ENCODE measurements around the gene SLC26A2. TPM values are rescaled to one million over a fixed set of nuclear protein-coding genes. Genes with fewer than 3 reads are reported as not detected.
A peak's percentile ranks its signal among the peaks of the same experiment; 100 is the strongest.
"Not testable (repeated sequence)": the region's sequence is repeated elsewhere in the genome, so short reads cannot be mapped to it uniquely, and the experiment has no call there.

The SLC26A2 gene
- total RNA-seq, 2 donors from 2014 or later = 6.9 to 8.9 TPM

- H3K36me3 Mint-ChIP-seq (ENCODE audit: low read depth) = no peaks in the 10 kb centered on the region
- H3K4me1 Mint-ChIP-seq = no peaks in the 10 kb centered on the region
- H3K4me3 Mint-ChIP-seq = no peak overlapping the region
- ATAC-seq (replicated peaks) = no peak
- no peaks in the 10 kb centered on the region for H3K9me3 Mint-ChIP-seq
- no peak overlapping the region for H3K27ac Mint-ChIP-seq
- peaks cover 8% of the 10 kb centered on the region for H3K27me3 Mint-ChIP-seq
These were observed 18.4 kb upstream of the SLC26A2 start for GRCh38 chr5:149942199-149942598.

- H3K4me1 Mint-ChIP-seq; H3K27me3 Mint-ChIP-seq; H3K27ac Mint-ChIP-seq; H3K9me3 Mint-ChIP-seq; H3K4me3 Mint-ChIP-seq; H3K36me3 Mint-ChIP-seq (ENCODE audit: low read depth); ATAC-seq (replicated peaks): not testable (repeated sequence)
These were observed 17.8 kb upstream of the SLC26A2 start for GRCh38 chr5:149942741-149943169.

GRCh38 chr5:149943177-149943949 lies 17.2 kb upstream of the SLC26A2 start:
- not testable (repeated sequence) for H3K9me3 Mint-ChIP-seq; H3K27me3 Mint-ChIP-seq; H3K36me3 Mint-ChIP-seq (ENCODE audit: low read depth); H3K4me1 Mint-ChIP-seq; H3K4me3 Mint-ChIP-seq; ATAC-seq (replicated peaks)
- H3K27ac Mint-ChIP-seq = peak overlapping the region; percentile 17

- Mint-ChIP-seq H3K4me3 (no peak within 1 kb of the TSS), H3K27me3 (peaks cover 9% of the 10 kb centered on the region), H3K9me3 (no peaks in the 10 kb centered on the region), H3K27ac (peak within 1 kb of the TSS; percentile 17), H3K4me1 (no peaks in the 10 kb centered on the region), H3K36me3 (ENCODE audit: low read depth) (no peaks in the 10 kb centered on the region)
- no peak for ATAC-seq (replicated peaks)
These were observed 15.9 kb upstream of the SLC26A2 start, which contains the start of gene PDE6A for GRCh38 chr5:149944666-149945065. PDE6A (minus strand) TSS chr5:149944793; CDS start chr5:149944673, 120 bp downstream.

GRCh38 chr5:149946118-149946517 lies 14.4 kb upstream of the SLC26A2 start:
- peaks cover 12% of the 10 kb centered on the region for H3K27me3 Mint-ChIP-seq
- H3K9me3 Mint-ChIP-seq = no peaks in the 10 kb centered on the region
- ATAC-seq (replicated peaks) = no peak
- H3K4me1 Mint-ChIP-seq = no peaks in the 10 kb centered on the region
- H3K4me3 Mint-ChIP-seq = no peak overlapping the region
- H3K36me3 Mint-ChIP-seq (ENCODE audit: low read depth) = no peaks in the 10 kb centered on the region
- no peak overlapping the region for H3K27ac Mint-ChIP-seq

GRCh38 chr5:149948993-149949392 lies 11.6 kb upstream of the SLC26A2 start:
- no peak overlapping the region for H3K4me3 Mint-ChIP-seq
- H3K4me1 Mint-ChIP-seq = no peaks in the 10 kb centered on the region
- ATAC-seq (replicated peaks) = no peak
- H3K9me3 Mint-ChIP-seq = no peaks in the 10 kb centered on the region
- no peak overlapping the region for H3K27ac Mint-ChIP-seq
- peaks cover 9% of the 10 kb centered on the region for H3K27me3 Mint-ChIP-seq
- no peaks in the 10 kb centered on the region for H3K36me3 Mint-ChIP-seq (ENCODE audit: low read depth)

GRCh38 chr5:149951138-149951749 lies 9.3 kb upstream of the SLC26A2 start:
- Mint-ChIP-seq H3K27ac (no peak overlapping the region), H3K27me3 (peaks cover 9% of the 10 kb centered on the region), H3K9me3 (no peaks in the 10 kb centered on the region), H3K36me3 (ENCODE audit: low read depth) (no peaks in the 10 kb centered on the region), H3K4me3 (no peak overlapping the region), H3K4me1 (no peaks in the 10 kb centered on the region)
- ATAC-seq (replicated peaks) = no peak

- H3K27ac Mint-ChIP-seq = no peak overlapping the region
- no peak overlapping the region for H3K4me3 Mint-ChIP-seq
- peaks cover 5% of the 10 kb centered on the region for H3K27me3 Mint-ChIP-seq
- H3K9me3 Mint-ChIP-seq = no peaks in the 10 kb centered on the region
- ATAC-seq (replicated peaks) = no peak
- no peaks in the 10 kb centered on the region for H3K4me1 Mint-ChIP-seq
- H3K36me3 Mint-ChIP-seq (ENCODE audit: low read depth) = no peaks in the 10 kb centered on the region
These were observed 7.0 kb upstream of the SLC26A2 start for GRCh38 chr5:149953436-149954121.

GRCh38 chr5:149954798-149955197 lies 5.8 kb upstream of the SLC26A2 start:
- Mint-ChIP-seq H3K36me3 (ENCODE audit: low read depth) (peaks cover 6% of the 10 kb centered on the region), H3K9me3 (no peaks in the 10 kb centered on the region)
- no peak for ATAC-seq (replicated peaks)

GRCh38 chr5:149956685-149957084 lies 3.9 kb upstream of the SLC26A2 start:
- H3K36me3 Mint-ChIP-seq (ENCODE audit: low read depth) = peaks cover 6% of the 10 kb centered on the region
- H3K27ac Mint-ChIP-seq = no peak overlapping the region
- no peaks in the 10 kb centered on the region for H3K27me3 Mint-ChIP-seq
- H3K4me1 Mint-ChIP-seq = peaks cover 17% of the 10 kb centered on the region
- H3K4me3 Mint-ChIP-seq = no peak overlapping the region
- no peak for ATAC-seq (replicated peaks)
- no peaks in the 10 kb centered on the region for H3K9me3 Mint-ChIP-seq

More at GRCh38 chr5:149954798-149955197, 5.8 kb upstream of the SLC26A2 start:
- Mint-ChIP-seq H3K27me3 (peaks cover 3% of the 10 kb centered on the region), H3K4me1 (peaks cover 6% of the 10 kb centered on the region), H3K27ac (no peak overlapping the region), H3K4me3 (no peak overlapping the region)

GRCh38 chr5:149957855-149958254 lies 2.7 kb upstream of the SLC26A2 start:
- no peak for ATAC-seq (replicated peaks)
- no peak overlapping the region for H3K4me3 Mint-ChIP-seq
- no peaks in the 10 kb centered on the region for H3K27me3 Mint-ChIP-seq
- peaks cover 29% of the 10 kb centered on the region for H3K4me1 Mint-ChIP-seq
- no peak overlapping the region for H3K27ac Mint-ChIP-seq
- H3K36me3 Mint-ChIP-seq (ENCODE audit: low read depth) = peaks cover 13% of the 10 kb centered on the region
- no peaks in the 10 kb centered on the region for H3K9me3 Mint-ChIP-seq

- Mint-ChIP-seq H3K27ac (peak overlapping the region; percentile 99), H3K27me3 (no peaks in the 10 kb centered on the region), H3K4me1 (peaks cover 31% of the 10 kb centered on the region), H3K4me3 (peak overlapping the region; percentile 97), H3K36me3 (ENCODE audit: low read depth) (peaks cover 15% of the 10 kb centered on the region), H3K9me3 (no peaks in the 10 kb centered on the region)
- ATAC-seq (replicated peaks) = peak; percentile 46
These were observed 937 bp upstream of the SLC26A2 start for GRCh38 chr5:149959406-149960236.

- H3K4me3 Mint-ChIP-seq = peak overlapping the region; percentile 97
- H3K36me3 Mint-ChIP-seq (ENCODE audit: low read depth) = peaks cover 15% of the 10 kb centered on the region
- no peak for ATAC-seq (replicated peaks)
- H3K27ac Mint-ChIP-seq = peak overlapping the region; percentile 99
- peaks cover 31% of the 10 kb centered on the region for H3K4me1 Mint-ChIP-seq
- H3K27me3 Mint-ChIP-seq = no peaks in the 10 kb centered on the region
- H3K9me3 Mint-ChIP-seq = no peaks in the 10 kb centered on the region
These were observed 678 bp downstream of the SLC26A2 start for GRCh38 chr5:149961186-149961685.

GRCh38 chr5:149961957-149962409 lies 1.4 kb downstream of the SLC26A2 start:
- Mint-ChIP-seq H3K9me3 (no peaks in the 10 kb centered on the region), H3K4me3 (peak overlapping the region; percentile 97), H3K27ac (peak overlapping the region; percentile 99), H3K27me3 (no peaks in the 10 kb centered on the region), H3K4me1 (peaks cover 31% of the 10 kb centered on the region), H3K36me3 (ENCODE audit: low read depth) (peaks cover 15% of the 10 kb centered on the region)
- ATAC-seq (replicated peaks) = no peak
